Measurements from ENCODE around the gene OR8G1.

- TF ChIP-seq EZH2 (IDR thresholded peaks at IDR 0.05) (no peak), CTCF (IDR thresholded peaks at IDR 0.05) (peak; percentile 55)
These were observed 36.9 kb downstream of the OR8G1 start for GRCh38 chr11:124277804-124278203.

Measured in neural progenitor cell (in vitro differentiated cells).